Naive thymus-derived CD8-positive, alpha-beta T cell (primary cell): Measurements from ENCODE around the gene SRSF2. TPM values are rescaled to one million over a fixed set of nuclear protein-coding genes. Genes with fewer than 3 reads are reported as not detected.
A peak's percentile ranks its signal among the peaks of the same experiment; 100 is the strongest.
"Not testable (repeated sequence)": the region's sequence is repeated elsewhere in the genome, so short reads cannot be mapped to it uniquely, and the experiment has no call there.

Source experiments
- ATAC-seq, 2 donors: fragments of 150-1000 bp; cut with Tn5 transposase in 1 of 2; sonication (Bioruptor Pico), chemical (Tn5 transposase) in 1 of 2; 1 replicate in 1 of 2; 2 replicates in 1 of 2; pipeline ENCODE4 v1.10.0; 2021; ENCODE audit warnings: mild to moderate bottlenecking in 2 of 2, moderate library complexity in 2 of 2
- POLR2A ChIA-PET: fragments of 350-600 bp; sonication (Branson Sonifier 250); formaldehyde crosslinking; loops from one replicate; lab custom pipeline; 2021; ENCODE audit warnings: antibody characterized with exemption; lab: Charles Lee
- DNase-seq, 10 donors: peaks; one replicate each; pipeline versions ENCODE4 v3.0.0 to v3.0.0-alpha.2; 2020 to 2022
- H3K27ac Mint-ChIP-seq, 10 donors: one replicate each; pipeline ENCODE4 v1.8.0; 2020 to 2022; ENCODE audit warnings: mild to moderate bottlenecking in 10 of 10, mixed read lengths in 10 of 10, moderate library complexity in 4 of 10, inconsistent platforms in 1 of 10
- H3K27me3 Mint-ChIP-seq, 5 donors: one replicate each; pipeline ENCODE4 v1.8.0; 2021 to 2022; ENCODE audit warnings: mixed read lengths in 5 of 5
- H3K36me3 Mint-ChIP-seq, 3 donors: one replicate each; pipeline ENCODE4 v1.8.0; 2020 to 2022; ENCODE audit warnings: mixed read lengths in 3 of 3, mild to moderate bottlenecking in 2 of 3, inconsistent platforms in 1 of 3
- H3K4me1 Mint-ChIP-seq, 4 donors: one replicate each; pipeline ENCODE4 v1.8.0; 2021 to 2022; ENCODE audit warnings: mixed read lengths in 4 of 4
- H3K4me3 Mint-ChIP-seq, 10 donors: one replicate each; pipeline ENCODE4 v1.8.0; 2020 to 2022; ENCODE audit warnings: mild to moderate bottlenecking in 10 of 10, mixed read lengths in 10 of 10, moderate library complexity in 6 of 10, inconsistent platforms in 1 of 10
- H3K9me3 Mint-ChIP-seq, 9 donors: one replicate each; pipeline ENCODE4 v1.8.0; 2020 to 2022; ENCODE audit warnings: mixed read lengths in 9 of 9, mild to moderate bottlenecking in 3 of 9, inconsistent platforms in 1 of 9, moderate library complexity in 1 of 9
- polyA plus RNA-seq, 3 donors: library from polyadenylated mRNA; unstranded; fragments of 300-500 nt; fragmentation: Illumina TruSeq; gene quantifications; one replicate each; pipeline ENCODE4 v1.2.3, GENCODE V29; 2021
- total RNA-seq, 8 experiments: library from RNA in 2 of 8; stranded (reverse) in 2 of 8; gene quantifications; one replicate each; pipeline ENCODE4 v1.2.3 and lab custom pipeline; 2021 to 2026

The SRSF2 gene
- total and polyA plus RNA-seq, 5 experiments from 2014 or later, result 101 to 377 (median 106) TPM

- peaks cover 28 to 60% (median 46%) of the 10 kb centered on the region in 4 donors for H3K4me1 Mint-ChIP-seq
- ATAC-seq, result no peak
- H3K4me3 Mint-ChIP-seq, result peak overlapping the region in 4 of 10 donors; percentile 16 to 71 (median 70)
- DNase-seq, result no peak
- POLR2A ChIA-PET, result interaction anchor here (0.5 to 7.3 kb wide), 4 partner anchors 10 to 1627 kb away, joined by 3 to 93 read pairs (median 22); partner anchors contain the start of genes JMJD6, METTL23, MFSD11 and SRSF2
- H3K36me3 Mint-ChIP-seq, result peaks cover 0 to 69% (median 24%) of the 10 kb centered on the region in 3 donors
- no peaks in the 10 kb centered on the region for H3K9me3 Mint-ChIP-seq
- H3K27ac Mint-ChIP-seq, result peak overlapping the region; percentile 87 to 99 (median 96)
- no peaks in the 10 kb centered on the region for H3K27me3 Mint-ChIP-seq
Observed at GRCh38 chr17:76716839-76717215, 20.3 kb downstream of the SRSF2 start.

DNA sequence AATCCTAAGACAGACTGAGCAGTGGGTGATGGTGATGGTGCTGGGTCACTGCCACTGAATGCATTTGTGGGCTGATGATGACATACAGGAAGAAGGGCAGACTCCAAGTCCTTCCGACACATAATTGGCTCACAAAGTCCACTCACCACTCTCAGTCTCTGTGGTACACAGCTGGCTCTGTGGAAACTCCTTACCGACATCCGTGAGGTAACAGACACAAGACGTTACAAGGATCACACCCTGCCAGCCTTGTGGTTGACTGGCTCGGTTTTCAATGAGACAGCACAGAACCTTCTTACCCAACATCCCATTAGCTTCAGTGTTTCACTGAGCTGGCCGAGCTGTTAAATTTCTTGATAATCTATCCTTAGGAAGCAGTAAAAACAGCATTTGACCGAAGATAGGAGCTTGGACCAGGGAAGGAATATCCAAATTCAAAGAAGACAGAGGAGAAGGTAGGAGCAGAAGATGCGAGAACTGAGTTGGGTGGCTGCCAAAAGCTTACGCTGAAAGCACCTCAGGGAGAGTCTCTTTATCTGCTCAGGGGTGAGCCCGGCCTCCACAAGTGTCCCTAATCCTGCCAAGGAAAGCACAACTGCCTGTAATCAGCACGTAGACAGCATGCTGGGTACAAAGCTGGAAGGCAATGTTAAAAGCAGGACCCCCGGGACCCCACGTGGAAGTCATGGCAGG is 20.8 kb downstream of the SRSF2 start:
- Mint-ChIP-seq H3K4me1 (peaks cover 28 to 58% (median 46%) of the 10 kb centered on the region in 4 donors), H3K27me3 (no peaks in the 10 kb centered on the region), H3K27ac (peak overlapping the region; percentile 87 to 99 (median 96)), H3K4me3 (peak overlapping the region; percentile 16 to 72 (median 68)), H3K36me3 (peaks cover 0 to 63% (median 22%) of the 10 kb centered on the region in 3 donors), H3K9me3 (no peaks in the 10 kb centered on the region)
- ATAC-seq (peak; percentile 84 to 89), DNase-seq (peak; percentile 39 to 90 (median 81))
- POLR2A ChIA-PET, result interaction anchor here (1.0 to 7.3 kb wide), 3 partner anchors 11 to 57 kb away, joined by 3 to 93 read pairs (median 40); partner anchors contain the start of genes JMJD6, METTL23, MFSD11 and SRSF2

GRCh38 chr17:76715496-76715830 is 21.7 kb downstream of the SRSF2 start:
- DNase-seq (no peak), ATAC-seq (no peak)
- POLR2A ChIA-PET, result interaction anchor here (1.2 to 7.3 kb wide), 4 partner anchors 9 to 20 kb away, joined by 14 to 93 read pairs (median 34); partner anchors contain the start of genes JMJD6, METTL23, MFSD11 and SRSF2
- Mint-ChIP-seq H3K36me3 (peaks cover 0 to 55% (median 17%) of the 10 kb centered on the region in 3 donors), H3K9me3 (no peaks in the 10 kb centered on the region), H3K27me3 (no peaks in the 10 kb centered on the region), H3K4me3 (peak overlapping the region in 8 of 10 donors; percentile 42 to 72 (median 69)), H3K4me1 (peaks cover 24 to 53% (median 49%) of the 10 kb centered on the region in 4 donors), H3K27ac (peak overlapping the region; percentile 87 to 99 (median 96))

DNA sequence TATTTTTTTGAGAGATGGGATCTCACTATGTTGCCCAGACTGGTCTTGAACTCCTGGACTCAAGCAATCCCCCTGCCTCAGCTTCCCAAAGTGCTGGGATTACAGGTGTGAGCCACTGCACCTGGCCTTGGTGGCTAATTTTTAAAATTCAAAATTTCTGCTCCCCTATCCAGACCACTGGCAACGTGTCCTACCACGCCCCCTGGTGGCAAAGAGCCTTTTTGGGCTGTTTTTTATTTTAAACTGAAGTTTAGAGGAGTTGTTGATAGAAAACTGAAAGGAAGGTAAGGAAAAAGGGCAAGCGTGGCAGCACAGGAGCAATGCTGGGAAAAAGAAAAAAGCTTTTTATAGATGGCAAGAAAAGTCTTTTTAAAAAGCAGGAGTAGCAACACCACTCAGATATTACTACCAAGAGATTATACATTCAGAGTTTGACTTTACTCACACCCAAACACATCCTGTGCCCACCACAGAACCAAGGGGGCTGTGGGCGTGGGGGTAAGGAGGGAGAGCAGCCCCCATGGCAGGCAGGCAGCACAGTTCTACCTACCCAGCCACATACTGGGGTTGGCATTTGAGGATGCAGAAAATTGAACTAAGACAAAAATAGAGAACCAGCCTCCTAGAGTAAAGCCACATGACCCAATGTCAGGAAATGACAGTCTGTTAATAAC is 22.2 kb downstream of the SRSF2 start:
- peak overlapping the region; percentile 25 to 72 (median 62) for H3K4me3 Mint-ChIP-seq
- POLR2A ChIA-PET, result interaction anchor here (0.9 to 7.3 kb wide), 4 partner anchors 10 to 158 kb away, joined by 3 to 93 read pairs (median 20); partner anchors contain the start of genes JMJD6, METTL23, MFSD11 and SRSF2
- H3K9me3 Mint-ChIP-seq, result no peaks in the 10 kb centered on the region
- H3K36me3 Mint-ChIP-seq, result peaks cover 0 to 50% (median 14%) of the 10 kb centered on the region in 3 donors
- H3K4me1 Mint-ChIP-seq, result peaks cover 24 to 55% (median 49%) of the 10 kb centered on the region in 4 donors
- DNase-seq, result peak; percentile 45 to 86 (median 73)
- no peaks in the 10 kb centered on the region for H3K27me3 Mint-ChIP-seq
- H3K27ac Mint-ChIP-seq, result peak overlapping the region; percentile 87 to 99 (median 96)
- ATAC-seq, result peak; percentile 3 to 4

GRCh38 chr17:76714336-76714735 is 22.8 kb downstream of the SRSF2 start:
- ATAC-seq (no peak), DNase-seq (no peak)
- peaks cover 24 to 61% (median 50%) of the 10 kb centered on the region in 4 donors for H3K4me1 Mint-ChIP-seq
- H3K27me3 Mint-ChIP-seq, result no peaks in the 10 kb centered on the region
- H3K9me3 Mint-ChIP-seq, result no peaks in the 10 kb centered on the region
- peak overlapping the region in 8 of 10 donors; percentile 34 to 96 (median 88) for H3K27ac Mint-ChIP-seq
- H3K36me3 Mint-ChIP-seq, result peaks cover 0 to 44% (median 12%) of the 10 kb centered on the region in 3 donors
- POLR2A ChIA-PET, result interaction anchor here (0.9 to 7.3 kb wide), 6 partner anchors 10 to 186 kb away, joined by 3 to 93 read pairs (median 10); partner anchors contain the start of genes JMJD6, METTL23, MFSD11 and SRSF2
- H3K4me3 Mint-ChIP-seq, result peak overlapping the region in 1 of 10 donors; percentile 21

DNA sequence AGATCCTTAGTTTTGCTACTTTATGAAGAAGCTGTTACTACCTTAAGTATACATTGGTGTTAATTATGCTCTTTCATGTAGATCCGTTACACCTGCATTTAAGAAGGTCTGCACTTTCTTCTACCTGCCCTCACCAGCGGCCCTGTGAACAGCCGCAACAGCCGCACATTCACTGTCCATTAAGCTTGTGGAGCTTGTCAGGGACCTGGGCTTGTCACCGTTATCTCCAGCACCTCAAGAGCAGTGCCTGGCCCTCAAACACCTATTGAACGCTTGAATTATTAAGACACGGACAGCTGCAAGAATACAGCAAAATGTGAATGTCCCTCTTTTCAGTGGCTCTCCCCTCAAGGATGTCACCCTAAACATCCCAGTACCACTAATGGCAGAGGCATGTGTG is 23.4 kb downstream of the SRSF2 start:
- no peak for DNase-seq
- no peak for ATAC-seq
- Mint-ChIP-seq H3K4me1 (peaks cover 24 to 60% (median 51%) of the 10 kb centered on the region in 4 donors), H3K27ac (peak overlapping the region in 9 of 10 donors; percentile 47 to 94 (median 77)), H3K36me3 (peaks cover 0 to 38% (median 10%) of the 10 kb centered on the region in 3 donors), H3K27me3 (no peaks in the 10 kb centered on the region), H3K9me3 (no peaks in the 10 kb centered on the region), H3K4me3 (peak overlapping the region in 1 of 10 donors; percentile 45)
- POLR2A ChIA-PET, result interaction anchor here (0.9 to 7.3 kb wide), 8 partner anchors 13 to 186 kb away, joined by 3 to 93 read pairs (median 4); partner anchors contain the start of genes JMJD6, METTL23, MFSD11 and MGAT5B

DNA sequence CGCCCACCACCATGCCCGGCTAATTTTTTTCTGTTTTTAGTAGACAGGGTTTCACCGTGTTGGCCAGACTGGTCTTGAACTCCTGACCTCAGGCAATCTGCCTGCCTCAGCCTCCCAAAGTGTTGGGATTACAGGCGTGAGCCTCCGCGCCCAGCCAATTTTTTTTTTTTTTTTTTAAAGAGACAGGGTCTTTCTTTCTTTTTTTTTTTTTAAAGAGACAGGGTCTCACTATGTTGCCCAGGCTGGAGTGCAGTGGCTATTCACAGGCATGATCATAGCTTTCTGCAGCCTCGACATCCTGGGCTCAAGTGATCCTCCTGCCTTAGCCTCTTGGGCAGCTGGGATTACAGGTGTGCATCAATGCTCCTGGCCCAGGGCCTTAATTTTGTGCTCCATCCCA is 24.8 kb downstream of the SRSF2 start:
- H3K9me3 Mint-ChIP-seq, H3K27me3 Mint-ChIP-seq, H3K4me3 Mint-ChIP-seq, ATAC-seq: not testable (repeated sequence)
- Mint-ChIP-seq H3K36me3 (peaks cover 0 to 24% (median 4%) of the 10 kb centered on the region in 3 donors), H3K4me1 (peaks cover 24 to 58% (median 50%) of the 10 kb centered on the region in 4 donors), H3K27ac (peak overlapping the region in 2 of 10 donors; percentile 43 to 77)
- POLR2A ChIA-PET, result interaction anchor here (0.6 to 7.3 kb wide), 10 partner anchors 11 to 1176 kb away, joined by 3 to 93 read pairs (median 4); partner anchors contain the start of genes MFSD11, MGAT5B and SRSF2
- peak in 1 of 10 donors; percentile 6 for DNase-seq

GRCh38 chr17:76710863-76711611 is 26.1 kb downstream of the SRSF2 start, which contains the start of gene MXRA7:
TSS of gene MXRA7 (minus strand) at chr17:76710965. CDS start at chr17:76710946, 19 bp downstream.
- peak within 1 kb of the TSS; percentile 58 to 86 (median 77) for H3K4me3 Mint-ChIP-seq
- peaks cover 19 to 46% (median 42%) of the 10 kb centered on the region in 4 donors for H3K4me1 Mint-ChIP-seq
- POLR2A ChIA-PET, result interaction anchor here (0.5 to 7.3 kb wide), 6 partner anchors 14 to 755 kb away, joined by 3 to 93 read pairs (median 5); partner anchors contain the start of genes MFSD11 and SRSF2
- peaks cover 0 to 12% (median 2%) of the 10 kb centered on the region in 3 donors for H3K36me3 Mint-ChIP-seq
- peak; percentile 45 to 54 for ATAC-seq
- peak in 9 of 10 donors; percentile 40 to 79 (median 52) for DNase-seq
- H3K27ac Mint-ChIP-seq, result peak within 1 kb of the TSS in 8 of 10 donors; percentile 23 to 83 (median 68)
- no peaks in the 10 kb centered on the region for H3K27me3 Mint-ChIP-seq
- H3K9me3 Mint-ChIP-seq, result no peaks in the 10 kb centered on the region

DNA sequence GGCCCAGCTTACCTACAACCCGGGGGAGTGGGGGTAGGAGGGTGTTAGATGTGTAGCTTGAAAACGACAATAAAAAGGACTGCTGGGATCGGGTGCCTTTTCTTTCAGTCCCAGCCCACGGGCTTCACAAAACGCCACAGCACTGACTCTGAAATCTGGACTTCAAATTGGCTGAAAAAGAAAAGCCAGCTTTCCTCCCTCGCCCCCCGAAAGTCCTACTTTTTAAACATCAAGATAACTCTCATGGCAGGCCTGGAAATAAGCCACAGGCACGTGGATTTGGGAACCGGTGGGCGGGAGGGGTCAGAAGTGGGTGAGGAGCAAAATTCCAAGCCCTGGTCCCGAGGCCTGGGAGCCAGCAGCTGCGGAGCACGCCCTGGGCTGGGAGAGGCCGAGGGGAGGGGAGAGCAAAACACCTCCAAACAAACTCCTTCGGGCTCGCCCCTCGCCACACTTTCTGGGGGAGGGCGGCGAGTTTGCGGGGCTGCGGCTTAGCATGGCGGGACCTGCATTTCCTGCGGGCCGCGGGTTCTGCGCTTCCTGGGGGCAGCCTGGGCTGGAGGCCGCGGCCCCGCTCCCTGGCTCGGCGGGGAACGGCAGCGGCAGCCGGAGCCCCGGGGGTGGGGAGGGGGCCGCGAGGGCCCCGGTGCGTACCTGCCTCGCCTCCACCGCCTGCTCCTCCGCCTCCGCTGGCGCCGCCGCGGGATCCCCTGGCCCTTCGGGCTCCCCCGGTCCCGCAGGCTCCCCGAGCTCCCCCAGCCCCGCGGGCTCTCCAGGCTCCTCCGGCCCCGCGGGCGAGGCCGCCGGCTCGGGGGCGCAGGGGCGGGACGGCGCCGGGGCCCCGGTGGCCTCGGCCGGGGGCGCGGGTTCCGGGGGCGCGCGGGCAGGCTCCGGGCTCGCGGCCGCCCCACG is 26.9 kb downstream of the SRSF2 start:
- Mint-ChIP-seq H3K4me3 (peak overlapping the region; percentile 55 to 86 (median 68)), H3K27ac (peak overlapping the region in 8 of 10 donors; percentile 23 to 83 (median 64)), H3K4me1 (peaks cover 14 to 38% (median 33%) of the 10 kb centered on the region in 4 donors)
- not testable (repeated sequence) for H3K27me3 Mint-ChIP-seq, H3K36me3 Mint-ChIP-seq, H3K9me3 Mint-ChIP-seq
- DNase-seq (peak in 1 of 10 donors; percentile 55), ATAC-seq (peak; percentile 13 to 31)
- POLR2A ChIA-PET, result interaction anchor here (0.5 to 2.0 kb wide), 8 partner anchors 15 to 1487 kb away, joined by 3 to 8 read pairs (median 4); no protein-coding TSS in a partner anchor
